Osteoblast (primary cell): ENCODE results near the gene DUSP8. TPM values are rescaled to one million over a fixed set of nuclear protein-coding genes. Genes with fewer than 3 reads are reported as not detected.

Source experiments
- DNase-seq: peaks from one replicate; pipeline ENCODE4 v3.0.0; 2011; ENCODE audit warnings: low spot score, mixed read lengths; ENCODE audit not compliant: insufficient read length; ENCODE audit errors: missing footprints
- H2AFZ ChIP-seq: 2 replicates; pipeline ENCODE4 v1.6.0; 2011; ENCODE audit warnings: mild to moderate bottlenecking, low read length
- H3K27ac ChIP-seq: 2 replicates; pipeline ENCODE4 v1.5.1; 2011; ENCODE audit warnings: mild to moderate bottlenecking, low read depth, low read length, moderate library complexity
- H3K27me3 ChIP-seq: 2 replicates; pipeline ENCODE4 v1.6.0; 2012; ENCODE audit warnings: mild to moderate bottlenecking, control low read depth, inconsistent platforms, low read length, moderate library complexity; ENCODE audit not compliant: insufficient read depth
- H3K36me3 ChIP-seq: 2 replicates; pipeline ENCODE4 v1.5.1; 2011; ENCODE audit warnings: mild to moderate bottlenecking, low read length, control low read depth, moderate library complexity; ENCODE audit not compliant: insufficient read depth
- H3K4me1 ChIP-seq: 2 replicates; pipeline ENCODE4 v1.5.1; 2011; ENCODE audit warnings: mild to moderate bottlenecking, low read length, control low read depth, moderate library complexity; ENCODE audit not compliant: insufficient read depth
- H3K4me2 ChIP-seq: 2 replicates; pipeline ENCODE4 v1.6.0; 2011; ENCODE audit warnings: mild to moderate bottlenecking, low read length; ENCODE audit not compliant: insufficient read depth
- H3K4me3 ChIP-seq: fragments of 200-600 bp; sonication (generic); 3 replicates; pipeline ENCODE4 v1.5.1; 2012; ENCODE audit warnings: mild to moderate bottlenecking, low read length, inconsistent platforms; ENCODE audit not compliant: insufficient read depth
- H3K79me2 ChIP-seq: 2 replicates; pipeline ENCODE4 v1.6.0; 2012; ENCODE audit warnings: mild to moderate bottlenecking, low read length, control low read depth, inconsistent platforms; ENCODE audit not compliant: insufficient read depth
- H3K9me3 ChIP-seq: 2 replicates; pipeline ENCODE4 v1.5.1; 2011; ENCODE audit warnings: low read depth, low read length, control low read depth
- H4K20me1 ChIP-seq: 2 replicates; pipeline ENCODE4 v1.6.0; 2012; ENCODE audit warnings: mild to moderate bottlenecking, low read length, control low read depth; ENCODE audit not compliant: insufficient read depth
- CTCF ChIP-seq: IDR thresholded peaks from 2 replicates; pipeline ENCODE4 v1.5.1; 2011; ENCODE audit warnings: mild to moderate bottlenecking, low read depth, low read length, moderate library complexity; ENCODE audit errors: extremely low read depth
- total RNA-seq: library from RNA; depleted of rRNA; stranded (reverse); fragments of >200 nt; gene quantifications from 2 replicates; pipeline ENCODE4 v1.2.3, GENCODE V29; 2012

Gene DUSP8
- total RNA-seq, 1 donor: under 0.01 TPM

GRCh38 chr11:1509626-1510255 lies 62.3 kb downstream of the DUSP8 start:
- Histone ChIP-seq H3K27me3 (no peaks in the 10 kb centered on the region), H3K27ac (no peak overlapping the region), H2AFZ (no peak overlapping the region), H3K4me3 (no peak overlapping the region), H3K4me2 (no peak overlapping the region), H3K79me2 (peaks cover 53% of the 10 kb centered on the region), H4K20me1 (peaks cover 76% of the 10 kb centered on the region), H3K4me1 (peaks cover 6% of the 10 kb centered on the region), H3K36me3 (no peaks in the 10 kb centered on the region), H3K9me3 (no peaks in the 10 kb centered on the region)
- no peak for TF ChIP-seq CTCF
- peak; percentile 87 for DNase-seq

- Histone ChIP-seq H3K27ac (no peak overlapping the region), H3K4me3 (no peak overlapping the region), H4K20me1 (peaks cover 76% of the 10 kb centered on the region), H3K4me1 (peaks cover 6% of the 10 kb centered on the region), H3K79me2 (peaks cover 53% of the 10 kb centered on the region), H3K9me3 (no peaks in the 10 kb centered on the region), H3K27me3 (no peaks in the 10 kb centered on the region), H3K4me2 (no peak overlapping the region), H3K36me3 (no peaks in the 10 kb centered on the region), H2AFZ (no peak overlapping the region)
- TF ChIP-seq CTCF: no peak
- DNase-seq: peak; percentile 57
These were observed 63.1 kb downstream of the DUSP8 start for GRCh38 chr11:1508986-1509385.

- DNase-seq: peak; percentile 25
- Histone ChIP-seq H3K27me3 (no peaks in the 10 kb centered on the region), H3K79me2 (peaks cover 53% of the 10 kb centered on the region), H3K36me3 (no peaks in the 10 kb centered on the region), H3K4me3 (no peak overlapping the region), H2AFZ (no peak overlapping the region), H3K9me3 (no peaks in the 10 kb centered on the region), H4K20me1 (peaks cover 76% of the 10 kb centered on the region), H3K27ac (no peak overlapping the region), H3K4me1 (peaks cover 6% of the 10 kb centered on the region), H3K4me2 (no peak overlapping the region)
- TF ChIP-seq CTCF: no peak
These were observed 63.6 kb downstream of the DUSP8 start for GRCh38 chr11:1508491-1508891.

- Histone ChIP-seq H4K20me1 (peaks cover 79% of the 10 kb centered on the region), H3K79me2 (peaks cover 59% of the 10 kb centered on the region), H3K9me3 (no peaks in the 10 kb centered on the region), H3K36me3 (no peaks in the 10 kb centered on the region), H3K27ac (no peak overlapping the region), H3K27me3 (no peaks in the 10 kb centered on the region), H2AFZ (no peak overlapping the region), H3K4me2 (no peak overlapping the region), H3K4me3 (no peak overlapping the region), H3K4me1 (peaks cover 6% of the 10 kb centered on the region)
- peak; percentile 86 for DNase-seq
- no peak for TF ChIP-seq CTCF
These were observed 64.5 kb downstream of the DUSP8 start for GRCh38 chr11:1507381-1508140.
